ENCODE results near the gene PTPMT1.

The PTPMT1 gene

GRCh38 chr11:47616726-47617416, 51.5 kb downstream of the PTPMT1 start:
- DNase-seq: no peak

- DNase-seq: no peak
Measured at GRCh38 chr11:47617417-47617809, 52.0 kb downstream of the PTPMT1 start.

- DNase-seq: no peak
Measured at GRCh38 chr11:47620836-47621378, 55.5 kb downstream of the PTPMT1 start.

Measured in NCI-H524 treated with DMSO at 0.1 percent for 48 hours (cell line).